GM19463 (cell line): ENCODE data around the gene GTF2H4.
"Not testable (repeated sequence)": the region's sequence is repeated elsewhere in the genome, so short reads cannot be mapped to it uniquely, and the experiment has no call there.

Source experiments
- ATAC-seq: cut with Tn5 transposase; IDR thresholded peaks from one replicate; pipeline ENCODE4 v1.9.1; 2021; ENCODE audit warnings: mild to moderate bottlenecking, moderate library complexity; ENCODE audit not compliant: unreplicated experiment

Gene GTF2H4

DNA sequence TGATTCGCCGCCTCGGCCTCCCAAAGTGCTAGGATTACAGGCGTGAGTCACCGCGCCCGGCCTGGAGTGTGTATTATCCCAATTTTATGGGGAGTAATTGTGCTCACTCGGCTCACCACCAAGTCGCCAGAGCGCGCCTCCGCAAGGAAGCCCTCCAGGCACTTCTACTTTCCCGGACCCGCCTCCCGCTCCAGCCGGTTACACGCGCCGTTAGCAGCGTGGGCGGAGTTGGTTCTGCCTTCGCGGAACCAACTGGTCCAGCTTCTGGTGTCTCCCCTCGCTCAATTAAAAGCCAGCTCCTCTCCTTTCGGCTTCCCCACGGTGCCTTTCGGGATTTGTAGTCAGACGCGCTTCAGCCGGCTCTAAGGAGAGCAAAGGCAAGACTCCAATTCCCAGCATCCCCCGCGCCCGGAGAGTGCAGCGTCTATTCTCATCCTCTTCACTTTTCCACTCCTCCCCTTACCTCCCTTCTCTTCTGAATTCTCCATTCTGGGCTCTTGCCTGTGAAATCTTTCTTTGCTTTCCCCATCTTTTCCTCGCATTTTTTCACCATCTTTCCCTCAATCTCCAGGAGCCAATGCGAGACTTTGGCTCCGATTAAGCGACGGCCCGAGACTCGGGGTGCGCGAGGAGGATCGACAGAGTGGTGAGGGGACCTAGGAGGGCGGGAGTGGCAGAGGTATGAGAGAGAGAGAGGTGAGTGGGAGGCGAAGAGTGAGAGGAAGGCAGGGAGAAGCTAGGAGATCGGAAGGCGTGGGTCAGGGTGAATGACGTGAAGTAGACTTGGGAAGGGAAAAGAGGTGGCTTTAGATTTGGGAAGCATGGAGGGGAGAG lies at the start of gene GTF2H4:
Gene GTF2H4 (plus strand): TSS at position 450 of the 834 bp plus-strand sequence.
- ATAC-seq: peak; percentile 92

DNA sequence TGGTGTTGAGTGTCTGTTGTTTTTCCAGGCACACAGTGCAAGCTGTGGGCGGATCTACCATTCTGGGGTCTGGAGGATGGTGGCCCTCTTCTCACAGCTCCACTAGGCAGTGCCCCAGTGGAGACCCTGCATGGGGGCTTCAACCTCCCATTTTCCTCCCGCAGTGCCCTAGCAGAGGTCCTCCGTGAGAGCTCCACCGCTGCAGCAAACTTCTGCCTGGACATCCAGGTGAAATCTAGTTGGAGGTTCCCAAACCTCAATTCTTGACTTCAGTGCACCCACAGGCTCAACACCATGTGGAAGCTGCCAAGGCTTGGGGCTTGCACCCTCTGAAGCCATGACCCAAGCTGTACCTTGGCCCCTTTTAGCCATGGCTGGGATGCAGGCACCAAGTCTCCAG lies 48.3 kb upstream of the GTF2H4 start:
- not testable (repeated sequence) for ATAC-seq

DNA sequence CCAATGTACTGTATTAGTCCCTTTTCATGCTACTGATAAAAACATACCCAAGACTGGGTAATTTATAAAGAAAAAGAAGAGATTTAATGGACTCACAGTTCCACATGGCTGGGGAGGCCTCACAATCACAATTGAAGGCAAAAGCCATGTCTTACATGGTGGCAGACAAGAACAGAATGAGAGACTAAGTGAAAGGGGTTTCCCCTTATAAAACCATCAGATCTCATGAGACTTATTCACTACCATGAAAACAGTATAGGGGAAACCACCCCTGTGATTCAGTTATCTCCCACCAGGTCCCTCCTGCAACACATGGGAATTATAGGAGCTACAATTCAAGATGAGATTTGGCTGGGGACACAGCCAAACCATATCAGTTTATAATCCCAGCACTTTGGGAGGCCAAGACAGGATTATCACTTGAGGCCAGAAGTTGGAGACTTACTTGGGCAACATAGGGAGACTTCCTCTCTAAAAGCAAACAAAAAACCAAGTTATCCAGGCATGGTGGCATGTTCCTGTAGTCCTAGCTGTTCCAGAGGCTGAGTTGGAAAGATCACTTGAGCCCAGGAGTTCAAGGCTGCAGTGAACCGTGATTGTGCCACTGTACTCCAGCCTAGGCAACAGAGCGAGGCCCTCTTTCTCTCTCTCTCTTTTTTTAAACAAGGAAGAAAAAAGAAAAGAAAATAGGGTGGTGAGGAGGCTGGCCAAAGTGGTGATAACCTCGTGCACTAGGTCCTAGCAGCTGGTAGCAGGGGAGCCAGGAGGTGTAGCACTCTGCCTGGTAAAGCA lies 46.6 kb upstream of the GTF2H4 start:
- no peak for ATAC-seq

DNA sequence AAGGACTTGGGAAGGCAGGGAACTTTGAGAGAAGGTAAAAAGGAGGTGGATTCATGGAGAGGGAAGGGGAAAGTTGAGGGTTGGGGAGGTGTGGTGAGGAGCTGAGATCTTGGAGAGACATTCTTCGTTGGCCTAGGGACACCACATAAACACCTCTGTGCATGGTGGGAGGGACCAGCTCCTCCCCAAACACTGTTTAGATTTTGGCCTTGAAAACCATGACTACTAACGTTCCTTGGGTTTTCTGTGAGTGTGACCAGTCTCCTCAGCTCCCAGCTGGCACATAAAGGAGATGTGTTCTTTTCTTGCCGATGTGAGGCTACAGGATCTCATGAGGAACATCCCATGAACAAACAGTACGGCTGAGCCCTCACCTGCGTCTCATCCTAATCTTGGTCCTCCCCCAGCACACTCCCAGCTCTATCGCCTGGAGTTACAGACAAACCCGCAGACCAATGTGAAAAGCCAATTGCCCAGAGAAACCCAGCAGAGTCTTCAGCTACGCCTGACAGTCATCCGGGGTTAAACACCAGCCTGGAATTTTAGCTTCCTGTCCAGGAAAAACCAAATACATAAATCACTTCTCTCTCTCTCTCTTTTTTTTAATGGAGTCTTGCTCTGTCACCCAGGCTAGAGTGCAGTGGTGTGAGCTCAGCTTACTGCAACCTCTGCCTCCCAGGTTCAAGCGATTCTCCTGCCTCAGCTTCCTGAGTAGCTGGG lies 45.7 kb upstream of the GTF2H4 start:
- ATAC-seq: no peak

DNA sequence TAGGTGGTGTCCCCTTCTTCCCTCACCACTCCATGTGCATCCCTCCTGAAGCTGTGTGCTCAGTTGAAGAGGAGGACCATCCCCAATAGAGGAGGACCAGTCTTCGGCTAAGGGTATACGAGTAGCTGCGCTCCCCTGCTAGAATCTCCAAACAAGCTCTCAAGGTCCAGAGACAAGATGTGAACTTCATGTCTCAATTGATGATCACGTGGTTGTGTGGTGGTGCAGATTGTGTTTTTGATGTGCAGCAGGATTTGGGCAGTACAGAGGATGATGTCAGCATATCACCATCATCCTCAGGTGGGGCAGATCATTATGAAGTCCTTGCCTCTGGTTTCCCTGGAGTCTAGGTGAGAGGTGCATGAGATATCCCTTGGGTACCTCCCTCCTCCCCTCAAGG lies 43.7 kb upstream of the GTF2H4 start:
- ATAC-seq: no peak

DNA sequence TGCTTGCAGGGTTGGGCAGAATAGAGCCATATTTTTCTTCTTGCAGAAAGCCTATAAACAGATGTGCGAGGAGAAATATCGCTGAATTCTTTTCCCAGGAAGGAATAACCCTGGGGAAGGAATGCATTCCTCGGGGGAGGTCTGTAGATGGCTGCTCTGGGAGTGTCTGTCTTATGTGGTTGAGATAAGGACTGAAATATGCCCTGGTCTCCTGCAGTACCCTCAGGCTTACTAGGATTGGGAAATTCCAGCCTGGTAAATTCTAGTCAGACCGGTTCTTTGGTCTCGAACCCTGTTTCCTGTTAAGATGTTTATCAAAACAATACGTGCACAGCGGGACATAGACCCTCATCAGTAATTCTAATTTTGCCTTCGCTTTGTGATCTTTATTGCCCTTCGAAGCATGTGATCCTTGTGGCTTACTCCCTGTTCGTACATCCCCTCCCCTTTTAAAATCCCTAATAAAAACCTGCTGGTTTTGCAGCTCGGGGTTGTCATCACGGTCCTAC lies 38.7 kb upstream of the GTF2H4 start:
- ATAC-seq: not testable (repeated sequence)

DNA sequence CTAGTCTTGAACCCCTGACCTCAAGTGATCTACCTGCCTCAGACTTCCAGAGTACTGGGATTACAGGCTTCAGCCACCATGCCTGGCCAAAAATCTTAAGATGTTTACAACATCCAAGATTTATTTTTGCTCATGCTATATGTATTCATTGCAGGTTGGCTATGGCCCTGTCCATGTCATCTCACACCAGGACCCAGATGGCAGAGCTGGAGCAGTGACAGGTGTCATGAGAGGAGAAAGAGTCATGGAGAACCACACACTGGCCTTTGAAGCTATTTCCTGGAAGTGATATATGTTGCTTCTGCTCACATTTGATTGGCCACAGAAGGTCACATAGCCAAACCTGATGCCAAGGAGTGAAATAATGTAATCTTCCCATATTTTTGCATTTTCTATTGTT lies 37.5 kb upstream of the GTF2H4 start:
- no peak for ATAC-seq

DNA sequence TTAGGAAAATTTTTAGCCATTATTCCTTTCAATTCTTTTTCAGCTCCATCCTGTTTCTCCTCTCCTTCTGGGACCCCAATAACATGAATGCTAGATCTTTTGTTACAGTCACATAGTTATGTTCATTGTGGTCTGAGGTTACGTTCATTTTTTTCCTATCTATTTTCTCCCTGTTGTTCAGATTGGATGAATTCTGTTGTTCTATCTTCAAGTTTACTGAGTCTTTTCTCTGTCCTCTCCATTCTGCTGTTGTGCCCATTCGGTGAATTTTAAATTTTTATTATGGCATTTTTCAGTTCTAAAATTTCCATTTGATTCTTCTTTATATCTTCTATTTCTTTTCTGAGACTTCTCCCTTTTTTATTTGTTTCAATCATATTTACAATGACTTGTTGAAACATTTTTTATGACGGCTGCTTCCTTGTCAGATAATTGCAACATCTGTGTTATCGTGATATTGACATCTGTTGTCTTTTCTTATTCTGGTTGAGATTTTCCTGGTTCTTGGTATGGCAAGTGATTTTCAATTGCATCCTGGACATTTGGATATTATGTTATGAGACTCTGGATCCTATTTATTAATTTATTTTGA lies 36.3 kb upstream of the GTF2H4 start:
- no peak for ATAC-seq

GRCh38 chr6:30873137-30873640 lies 34.8 kb upstream of the GTF2H4 start:
- no peak for ATAC-seq

GRCh38 chr6:30873795-30874194 lies 34.2 kb upstream of the GTF2H4 start:
- ATAC-seq: not testable (repeated sequence)

DNA sequence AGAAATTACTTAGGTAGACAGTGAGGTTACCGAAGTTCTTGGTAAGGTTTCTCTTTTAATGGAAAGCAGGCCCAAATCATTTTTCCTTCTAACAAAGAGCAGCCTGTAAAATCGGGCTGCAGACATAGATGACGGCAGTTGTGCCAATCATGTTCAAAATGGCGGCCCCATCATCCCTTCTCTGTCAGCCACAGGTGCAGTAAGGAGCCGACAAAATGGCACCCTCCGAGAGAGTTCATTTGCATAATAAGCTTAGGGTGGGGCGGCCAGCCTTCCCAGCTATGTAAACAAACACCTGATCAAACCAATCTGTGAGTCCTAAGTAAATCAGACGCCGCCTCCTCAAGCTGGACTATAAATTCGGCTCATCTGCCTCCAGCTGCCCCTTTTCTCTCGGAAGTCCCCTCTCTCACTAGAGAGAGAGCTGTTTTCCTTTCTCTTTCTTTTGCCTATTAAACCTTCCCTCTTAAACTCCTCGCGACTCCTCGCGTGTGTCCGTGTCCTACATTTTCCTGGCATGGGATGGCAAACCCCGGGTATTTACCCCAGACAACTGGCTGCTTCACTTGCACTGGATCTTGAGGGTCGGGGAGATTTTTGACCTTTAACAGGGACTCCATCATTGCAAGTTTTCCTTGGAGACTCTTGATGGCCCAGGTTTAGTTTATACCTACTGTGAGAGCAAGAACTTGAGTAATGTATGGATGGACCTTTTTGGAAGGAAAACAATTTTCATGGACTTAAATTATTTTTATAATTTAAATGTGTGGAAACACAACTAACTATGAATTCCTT lies 32.6 kb upstream of the GTF2H4 start:
- ATAC-seq: no peak

DNA sequence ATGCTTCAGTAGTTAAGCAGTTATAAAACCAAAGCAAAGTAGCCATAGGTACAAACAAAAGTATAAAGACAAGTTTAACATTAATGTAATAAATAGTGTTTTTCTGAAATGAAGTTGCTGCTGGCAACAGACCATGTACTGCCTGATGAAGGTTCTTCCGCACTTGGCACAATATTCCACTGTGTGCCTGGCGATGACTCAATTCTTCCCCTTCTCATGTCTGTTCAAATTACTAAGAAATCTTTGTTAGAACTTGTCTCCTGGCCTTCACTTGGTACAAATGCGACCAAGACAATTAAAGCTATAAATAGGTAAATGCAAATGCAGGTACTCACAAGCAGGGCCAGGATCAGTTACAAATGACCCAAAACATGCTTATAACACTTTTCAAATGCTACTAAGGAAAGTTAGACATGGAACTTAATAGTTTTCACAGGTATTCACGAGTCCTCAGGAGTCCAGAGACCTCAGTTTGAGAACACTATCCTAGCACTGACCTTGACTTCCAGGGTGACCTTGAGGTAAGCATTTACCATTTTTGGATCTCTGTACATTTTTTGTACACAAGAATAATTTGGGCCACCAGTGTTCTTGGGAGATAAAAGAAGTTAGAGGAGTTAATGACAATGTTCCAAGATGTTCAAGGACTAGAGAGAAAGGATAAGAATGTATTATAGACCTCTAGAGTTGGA lies 31.8 kb upstream of the GTF2H4 start:
- ATAC-seq: no peak

GRCh38 chr6:30877419-30878262 lies 30.4 kb upstream of the GTF2H4 start:
- ATAC-seq: no peak

DNA sequence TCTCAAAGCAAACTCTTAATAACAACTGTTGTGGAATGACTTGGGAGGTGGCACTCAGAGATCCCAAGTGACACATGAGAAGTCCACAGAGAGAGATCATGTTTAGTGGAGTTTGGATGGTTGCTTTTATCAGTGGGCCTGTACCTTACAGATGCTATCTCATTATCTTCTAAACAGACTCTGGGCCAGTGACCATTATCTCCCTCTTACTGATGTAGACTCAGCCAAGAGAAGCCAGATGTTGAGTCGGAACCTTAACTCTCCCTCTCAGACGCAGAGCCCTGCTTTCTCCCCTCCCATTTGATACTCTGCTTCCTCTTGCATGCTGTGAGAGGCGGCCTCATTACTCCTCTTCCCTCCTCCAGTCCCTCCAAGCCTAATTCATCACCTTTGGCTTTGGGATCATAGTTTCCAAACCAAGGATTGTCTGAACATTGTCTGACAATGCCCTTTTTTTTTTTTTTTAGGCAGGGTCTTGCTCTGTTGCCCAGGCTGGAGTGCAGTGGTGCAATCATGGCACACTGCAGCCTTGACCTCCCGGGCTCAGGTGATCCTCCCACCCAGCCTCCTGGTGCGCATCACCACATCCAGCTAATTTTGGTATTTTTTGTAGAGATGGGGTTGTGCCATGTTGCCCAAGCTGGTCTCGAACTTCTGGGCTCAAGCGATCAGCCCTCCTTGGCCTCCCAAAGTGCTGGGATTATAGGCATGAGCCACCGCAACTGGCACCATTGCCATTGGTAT lies 28.2 kb upstream of the GTF2H4 start:
- ATAC-seq: no peak

- no peak for ATAC-seq
These were observed 27.2 kb upstream of the GTF2H4 start for GRCh38 chr6:30880698-30881252.

DNA sequence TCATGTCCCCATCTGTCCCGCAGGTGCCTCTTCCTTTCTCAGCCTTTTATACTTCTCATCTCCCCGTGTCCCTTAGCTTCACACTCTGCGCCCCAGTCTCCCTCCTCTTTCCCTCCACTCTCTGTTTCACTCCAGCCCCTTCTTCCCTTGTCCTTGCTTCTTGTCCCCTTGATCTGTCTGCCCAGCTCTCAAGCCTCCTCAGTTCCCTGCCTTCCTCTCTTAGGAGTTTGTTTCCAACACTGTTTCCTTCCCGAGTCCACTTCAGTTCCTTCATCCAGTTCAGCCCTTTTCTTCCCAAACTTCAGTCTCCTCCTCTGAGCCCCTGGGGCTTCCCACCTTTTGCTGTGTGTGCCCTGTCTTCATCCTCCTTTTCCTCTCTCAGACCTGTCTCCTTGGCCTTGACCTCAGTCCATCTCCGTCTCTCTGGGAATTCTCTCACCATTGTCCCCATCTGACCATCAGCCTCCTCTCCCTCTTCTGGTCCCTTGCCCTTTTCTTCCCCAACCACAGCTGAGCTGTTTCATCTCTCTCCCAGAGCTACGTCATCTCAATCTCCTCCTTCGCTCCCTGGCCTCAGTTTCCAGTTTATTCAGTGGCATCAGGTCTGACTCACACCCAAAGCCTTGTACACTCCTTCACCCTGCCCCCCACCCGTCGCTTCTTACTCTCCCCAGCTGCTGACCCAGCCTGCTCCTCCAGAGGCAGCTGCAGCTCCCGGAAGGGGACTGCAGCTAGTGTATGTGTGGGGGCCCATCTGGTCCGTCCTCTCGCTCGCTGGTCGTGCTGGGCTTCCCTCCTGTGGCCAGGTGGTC lies 26.4 kb upstream of the GTF2H4 start:
- no peak for ATAC-seq
